Measurements from ENCODE around the gene ZNF581. TPM values are rescaled to one million over a fixed set of nuclear protein-coding genes. Genes with fewer than 3 reads are reported as not detected.
A peak's percentile ranks its signal among the peaks of the same experiment; 100 is the strongest.

The ZNF581 gene
- total RNA-seq, 4 donors from 2014 or later: 9.9 to 17.3 (median 13.7) TPM

DNA sequence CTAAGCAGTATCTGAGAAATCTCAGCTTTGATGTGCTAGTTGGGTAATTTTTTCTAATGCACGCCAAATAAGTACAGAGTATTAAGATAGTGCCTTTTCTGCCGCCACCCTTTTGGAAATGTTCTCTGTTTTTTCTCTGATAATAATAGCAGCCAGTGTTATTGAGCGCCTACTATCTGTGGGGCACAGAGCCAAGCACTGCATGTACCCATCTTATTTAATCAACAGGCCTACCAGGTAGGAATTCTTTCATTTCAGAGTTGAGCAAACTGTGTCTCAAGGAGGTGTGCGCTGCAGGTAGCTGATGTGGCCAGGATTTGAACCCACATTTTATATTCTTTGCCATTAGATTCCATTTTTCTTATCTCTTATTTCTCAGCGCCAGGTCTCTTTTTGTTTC lies 32.9 kb downstream of the ZNF581 start:
- H3K4me1 ChIP-seq: peaks cover 31 to 38% of the 10 kb centered on the region in 2 donors
- ATAC-seq: peak in 1 of 2 donors; percentile 38
- peak overlapping the region; percentile 39 to 95 (median 83) for H3K27ac ChIP-seq
- H3K4me3 ChIP-seq: peak overlapping the region in 3 of 4 donors; percentile 76 to 87 (median 80)
- H3K27me3 ChIP-seq: no peaks in the 10 kb centered on the region
- peaks cover 0 to 25% of the 10 kb centered on the region in 2 donors for H3K36me3 ChIP-seq
- in situ Hi-C loops (cut with MboI; ENCODE audit: low sequenced_read_pairs in 4 of 4): no loop called here
- DNase-seq: peak; percentile 29 to 32
- no peaks in the 10 kb centered on the region for H3K9me3 ChIP-seq
- TF ChIP-seq, protein P1, sequence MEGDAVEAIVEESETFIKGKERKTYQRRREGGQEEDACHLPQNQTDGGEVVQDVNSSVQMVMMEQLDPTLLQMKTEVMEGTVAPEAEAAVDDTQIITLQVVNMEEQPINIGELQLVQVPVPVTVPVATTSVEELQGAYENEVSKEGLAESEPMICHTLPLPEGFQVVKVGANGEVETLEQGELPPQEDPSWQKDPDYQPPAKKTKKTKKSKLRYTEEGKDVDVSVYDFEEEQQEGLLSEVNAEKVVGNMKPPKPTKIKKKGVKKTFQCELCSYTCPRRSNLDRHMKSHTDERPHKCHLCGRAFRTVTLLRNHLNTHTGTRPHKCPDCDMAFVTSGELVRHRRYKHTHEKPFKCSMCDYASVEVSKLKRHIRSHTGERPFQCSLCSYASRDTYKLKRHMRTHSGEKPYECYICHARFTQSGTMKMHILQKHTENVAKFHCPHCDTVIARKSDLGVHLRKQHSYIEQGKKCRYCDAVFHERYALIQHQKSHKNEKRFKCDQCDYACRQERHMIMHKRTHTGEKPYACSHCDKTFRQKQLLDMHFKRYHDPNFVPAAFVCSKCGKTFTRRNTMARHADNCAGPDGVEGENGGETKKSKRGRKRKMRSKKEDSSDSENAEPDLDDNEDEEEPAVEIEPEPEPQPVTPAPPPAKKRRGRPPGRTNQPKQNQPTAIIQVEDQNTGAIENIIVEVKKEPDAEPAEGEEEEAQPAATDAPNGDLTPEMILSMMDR (IDR thresholded peaks at IDR 0.05 in 4 of 5, conservative IDR thresholded peaks at IDR 0.05 in 1 of 5): peak in 1 of 5 experiments; percentile 9
- no peak for TF ChIP-seq POLR2A (IDR thresholded peaks at IDR 0.05)
- intact Hi-C loops (cut with DNase I; ENCODE audit: low total_unique reads): no loop called here

- in situ Hi-C loops (cut with MboI; ENCODE audit: low sequenced_read_pairs in 4 of 4): no loop called here
- intact Hi-C loops (cut with DNase I; ENCODE audit: low total_unique reads): no loop called here
- Histone ChIP-seq H3K4me3 (peak overlapping the region in 1 of 4 donors; percentile 87), H3K4me1 (peaks cover 31 to 38% of the 10 kb centered on the region in 2 donors), H3K27ac (peak overlapping the region; percentile 39 to 95 (median 83)), H3K36me3 (peaks cover 0 to 30% of the 10 kb centered on the region in 2 donors), H3K27me3 (no peaks in the 10 kb centered on the region), H3K9me3 (no peaks in the 10 kb centered on the region)
- TF ChIP-seq, protein P1 (IDR thresholded peaks at IDR 0.05 in 4 of 5, conservative IDR thresholded peaks at IDR 0.05 in 1 of 5): no peak
- no peak for TF ChIP-seq POLR2A (IDR thresholded peaks at IDR 0.05)
- no peak for DNase-seq
- no peak for ATAC-seq
These were observed 33.5 kb downstream of the ZNF581 start for GRCh38 chr19:55676889-55677505.

- in situ Hi-C loops (cut with MboI; ENCODE audit: low sequenced_read_pairs in 4 of 4) (no loop called here), intact Hi-C loops (cut with DNase I; ENCODE audit: low total_unique reads) (no loop called here)
- ATAC-seq (no peak), DNase-seq (no peak)
- Histone ChIP-seq H3K4me3 (no peak overlapping the region), H3K4me1 (peaks cover 31 to 38% of the 10 kb centered on the region in 2 donors), H3K9me3 (no peaks in the 10 kb centered on the region), H3K36me3 (peaks cover 0 to 30% of the 10 kb centered on the region in 2 donors), H3K27ac (peak overlapping the region; percentile 2 to 95 (median 83)), H3K27me3 (no peaks in the 10 kb centered on the region)
- TF ChIP-seq, protein P1 (IDR thresholded peaks at IDR 0.05 in 4 of 5, conservative IDR thresholded peaks at IDR 0.05 in 1 of 5): no peak
- no peak for TF ChIP-seq POLR2A (IDR thresholded peaks at IDR 0.05)
These were observed 34.2 kb downstream of the ZNF581 start for GRCh38 chr19:55677572-55678028.

- peak overlapping the region in 2 of 4 donors; percentile 2 to 95 for H3K27ac ChIP-seq
- peaks cover 31 to 38% of the 10 kb centered on the region in 2 donors for H3K4me1 ChIP-seq
- peak; percentile 18 to 39 for DNase-seq
- H3K36me3 ChIP-seq: peaks cover 0 to 30% of the 10 kb centered on the region in 2 donors
- no peak for TF ChIP-seq POLR2A (IDR thresholded peaks at IDR 0.05)
- TF ChIP-seq, protein P1 (IDR thresholded peaks at IDR 0.05 in 4 of 5, conservative IDR thresholded peaks at IDR 0.05 in 1 of 5): no peak
- H3K4me3 ChIP-seq: no peak overlapping the region
- intact Hi-C loops (cut with DNase I; ENCODE audit: low total_unique reads): no loop called here
- H3K9me3 ChIP-seq: no peaks in the 10 kb centered on the region
- ATAC-seq: no peak
- in situ Hi-C loops (cut with MboI; ENCODE audit: low sequenced_read_pairs in 4 of 4): no loop called here
- H3K27me3 ChIP-seq: no peaks in the 10 kb centered on the region
These were observed 34.7 kb downstream of the ZNF581 start for GRCh38 chr19:55678121-55678671.

Measured in gastrocnemius medialis (tissue), 4 donors.